GM19452 (cell line): ENCODE data around the gene TDRD1.

Source experiments
- ATAC-seq: cut with Tn5 transposase; IDR thresholded peaks from one replicate; pipeline ENCODE4 v1.9.1; 2021; ENCODE audit not compliant: unreplicated experiment

Gene TDRD1

GRCh38 chr10:114260366-114260765 is 81.2 kb downstream of the TDRD1 start:
- ATAC-seq, result no peak

- ATAC-seq, result no peak
These were observed 81.9 kb downstream of the TDRD1 start for GRCh38 chr10:114261076-114261475.

GRCh38 chr10:114262496-114262895 is 83.3 kb downstream of the TDRD1 start:
- ATAC-seq, result no peak

GRCh38 chr10:114265392-114266053 is 86.4 kb downstream of the TDRD1 start:
- ATAC-seq, result no peak

GRCh38 chr10:114266521-114266920 is 87.4 kb downstream of the TDRD1 start:
- no peak for ATAC-seq

GRCh38 chr10:114271075-114271778 is 92.1 kb downstream of the TDRD1 start:
- no peak for ATAC-seq

- no peak for ATAC-seq
These were observed 92.6 kb downstream of the TDRD1 start for GRCh38 chr10:114271779-114272167.

- ATAC-seq, result no peak
These were observed 93.5 kb downstream of the TDRD1 start for GRCh38 chr10:114272696-114273095.

- ATAC-seq, result no peak
These were observed 94.8 kb downstream of the TDRD1 start for GRCh38 chr10:114273910-114274309.

GRCh38 chr10:114274616-114275453 is 95.7 kb downstream of the TDRD1 start:
- ATAC-seq, result no peak

- ATAC-seq, result no peak
These were observed 96.9 kb downstream of the TDRD1 start for GRCh38 chr10:114276066-114276465.

GRCh38 chr10:114276671-114277070 is 97.5 kb downstream of the TDRD1 start:
- ATAC-seq, result no peak

- no peak for ATAC-seq
These were observed 99.2 kb downstream of the TDRD1 start for GRCh38 chr10:114278140-114278883.

- ATAC-seq, result no peak
These were observed 99.7 kb downstream of the TDRD1 start for GRCh38 chr10:114278884-114279191.

- ATAC-seq, result no peak
These were observed 100.1 kb downstream of the TDRD1 start for GRCh38 chr10:114279289-114279688.

GRCh38 chr10:114279901-114280644 is 100.9 kb downstream of the TDRD1 start:
- ATAC-seq, result no peak

- ATAC-seq, result no peak
These were observed 101.9 kb downstream of the TDRD1 start for GRCh38 chr10:114281006-114281405.

GRCh38 chr10:114281461-114281860 is 102.3 kb downstream of the TDRD1 start:
- ATAC-seq, result no peak
